SK-N-SH treated with all-trans-retinoic acid at 6 μM for 48 hours (cell line): Measurements from ENCODE around the gene CCDC171.
A peak's percentile ranks its signal among the peaks of the same experiment; 100 is the strongest.
"Not testable (repeated sequence)": the region's sequence is repeated elsewhere in the genome, so short reads cannot be mapped to it uniquely, and the experiment has no call there.

ENCODE experiments used
- ATAC-seq: fragments of 200-7000 bp; cut with Tn5 transposase; 3 replicates; pipeline ENCODE4 v1.9.1; 2020; ENCODE audit warnings: mild to moderate bottlenecking, moderate library complexity
- ARNTL ChIP-seq: fragments of 450-650 bp; formaldehyde crosslinking; IDR thresholded peaks from 2 replicates; pipeline ENCODE4 v1.5.0; 2020; ENCODE audit warnings: low read depth, mild to moderate bottlenecking, moderate library complexity, borderline replicate concordance
- BACH2 ChIP-seq: fragments of 250-450 bp; sonication (Bioruptor Pico); IDR thresholded peaks from 2 replicates; pipeline ENCODE4 v1.9.0; 2021; ENCODE audit warnings: mild to moderate bottlenecking, borderline replicate concordance
- CREB5 ChIP-seq: fragments of 250-450 bp; sonication (Bioruptor Pico); IDR thresholded peaks from 2 replicates; pipeline ENCODE4 v1.5.1; 2020; ENCODE audit warnings: low read depth, mild to moderate bottlenecking, moderate library complexity
- CSDC2 ChIP-seq: fragments of 250-450 bp; sonication (Bioruptor Pico); IDR thresholded peaks from 2 replicates; pipeline ENCODE4 v1.5.0; 2020; ENCODE audit warnings: mild to moderate bottlenecking, moderate library complexity
- CSRNP3 ChIP-seq: fragments of 250-450 bp; sonication (Bioruptor Pico); IDR thresholded peaks from 2 replicates; pipeline ENCODE4 v1.5.1; 2021; ENCODE audit warnings: mild to moderate bottlenecking, moderate library complexity
- ESRRG ChIP-seq: fragments of 250-450 bp; sonication (Bioruptor Pico); IDR thresholded peaks from 2 replicates; pipeline ENCODE4 v1.6.1; 2021; ENCODE audit warnings: mild to moderate bottlenecking
- ISL1 ChIP-seq: fragments of 250-450 bp; sonication (Bioruptor Pico); IDR thresholded peaks from 2 replicates; pipeline ENCODE4 v2.1.2; 2022; ENCODE audit warnings: mild to moderate bottlenecking, moderate library complexity
- OSR1 ChIP-seq: fragments of 250-450 bp; sonication (Bioruptor Pico); IDR thresholded peaks from 2 replicates; pipeline ENCODE4 v1.8.0; 2022; ENCODE audit warnings: moderate library complexity, mild to moderate bottlenecking, inconsistent platforms
- PATZ1 ChIP-seq: fragments of 250-450 bp; sonication (Bioruptor Pico); IDR thresholded peaks from 2 replicates; pipeline ENCODE4 v1.8.0; 2020; ENCODE audit warnings: mild to moderate bottlenecking, moderate library complexity, borderline replicate concordance
- POU6F1 ChIP-seq: fragments of 250-450 bp; sonication (Bioruptor Pico); IDR thresholded peaks from 2 replicates; pipeline ENCODE4 v1.8.0; 2021; ENCODE audit warnings: low read depth, mild to moderate bottlenecking, moderate library complexity, borderline replicate concordance
- RARB ChIP-seq: fragments of 250-450 bp; sonication (Bioruptor Pico); IDR thresholded peaks from 2 replicates; pipeline ENCODE4 v1.8.0; 2021; ENCODE audit warnings: mild to moderate bottlenecking, moderate library complexity
- TCF4 ChIP-seq: fragments of 250-450 bp; sonication (Bioruptor Pico); IDR thresholded peaks from 2 replicates; pipeline ENCODE4 v1.8.0; 2021; ENCODE audit warnings: mild to moderate bottlenecking, moderate library complexity, borderline replicate concordance
- TOX ChIP-seq: fragments of 250-450 bp; sonication (Bioruptor Pico); IDR thresholded peaks from 2 replicates; pipeline ENCODE4 v1.8.0; 2021; ENCODE audit warnings: mild to moderate bottlenecking, moderate library complexity, borderline replicate concordance
- ZC3H10 ChIP-seq: fragments of 250-450 bp; sonication (Bioruptor Pico); IDR thresholded peaks from 2 replicates; pipeline ENCODE4 v1.5.1; 2021; ENCODE audit warnings: mild to moderate bottlenecking, moderate library complexity
- ZFP3 ChIP-seq: fragments of 250-450 bp; sonication (Bioruptor Pico); IDR thresholded peaks from 2 replicates; pipeline ENCODE4 v1.5.0; 2020; ENCODE audit warnings: mild to moderate bottlenecking, moderate library complexity
- ZFP30 ChIP-seq: fragments of 450-650 bp; formaldehyde crosslinking; IDR thresholded peaks from 2 replicates; pipeline ENCODE4 v1.5.0; 2022; ENCODE audit warnings: mild to moderate bottlenecking, moderate library complexity
- ZNF565 ChIP-seq: fragments of 450-650 bp; formaldehyde crosslinking; conservative IDR thresholded peaks from 2 replicates; pipeline ENCODE4 v1.5.0; 2020; ENCODE audit warnings: low read depth, mild to moderate bottlenecking, moderate library complexity
- ZNF70 ChIP-seq: fragments of 450-650 bp; formaldehyde crosslinking; IDR thresholded peaks from 2 replicates; pipeline ENCODE4 v1.5.0; 2020; ENCODE audit warnings: mild to moderate bottlenecking, moderate library complexity
- TF ChIP-seq, protein P1 (sequence below): fragments of 250-450 bp; sonication (Bioruptor Pico); IDR thresholded peaks from 2 replicates; pipeline ENCODE4 v1.5.0; 2020; ENCODE audit warnings: mild to moderate bottlenecking, moderate library complexity

Gene CCDC171

GRCh38 chr9:15592317-15592716, 39.5 kb downstream of the CCDC171 start:
- ATAC-seq: no peak
- TF ChIP-seq CREB5 (CRISPR knock-in tag) (no peak), CSDC2 (no peak), CSRNP3 (CRISPR knock-in tag) (no peak)
- TF ChIP-seq, protein P1, sequence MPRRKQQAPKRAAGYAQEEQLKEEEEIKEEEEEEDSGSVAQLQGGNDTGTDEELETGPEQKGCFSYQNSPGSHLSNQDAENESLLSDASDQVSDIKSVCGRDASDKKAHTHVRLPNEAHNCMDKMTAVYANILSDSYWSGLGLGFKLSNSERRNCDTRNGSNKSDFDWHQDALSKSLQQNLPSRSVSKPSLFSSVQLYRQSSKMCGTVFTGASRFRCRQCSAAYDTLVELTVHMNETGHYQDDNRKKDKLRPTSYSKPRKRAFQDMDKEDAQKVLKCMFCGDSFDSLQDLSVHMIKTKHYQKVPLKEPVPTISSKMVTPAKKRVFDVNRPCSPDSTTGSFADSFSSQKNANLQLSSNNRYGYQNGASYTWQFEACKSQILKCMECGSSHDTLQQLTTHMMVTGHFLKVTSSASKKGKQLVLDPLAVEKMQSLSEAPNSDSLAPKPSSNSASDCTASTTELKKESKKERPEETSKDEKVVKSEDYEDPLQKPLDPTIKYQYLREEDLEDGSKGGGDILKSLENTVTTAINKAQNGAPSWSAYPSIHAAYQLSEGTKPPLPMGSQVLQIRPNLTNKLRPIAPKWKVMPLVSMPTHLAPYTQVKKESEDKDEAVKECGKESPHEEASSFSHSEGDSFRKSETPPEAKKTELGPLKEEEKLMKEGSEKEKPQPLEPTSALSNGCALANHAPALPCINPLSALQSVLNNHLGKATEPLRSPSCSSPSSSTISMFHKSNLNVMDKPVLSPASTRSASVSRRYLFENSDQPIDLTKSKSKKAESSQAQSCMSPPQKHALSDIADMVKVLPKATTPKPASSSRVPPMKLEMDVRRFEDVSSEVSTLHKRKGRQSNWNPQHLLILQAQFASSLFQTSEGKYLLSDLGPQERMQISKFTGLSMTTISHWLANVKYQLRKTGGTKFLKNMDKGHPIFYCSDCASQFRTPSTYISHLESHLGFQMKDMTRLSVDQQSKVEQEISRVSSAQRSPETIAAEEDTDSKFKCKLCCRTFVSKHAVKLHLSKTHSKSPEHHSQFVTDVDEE (CRISPR knock-in tag): no peak

- ATAC-seq: not testable (repeated sequence)
Observed at GRCh38 chr9:15592940-15593339, 40.1 kb downstream of the CCDC171 start.

- ATAC-seq: not testable (repeated sequence)
Observed at GRCh38 chr9:15600666-15601330, 48.0 kb downstream of the CCDC171 start.

DNA sequence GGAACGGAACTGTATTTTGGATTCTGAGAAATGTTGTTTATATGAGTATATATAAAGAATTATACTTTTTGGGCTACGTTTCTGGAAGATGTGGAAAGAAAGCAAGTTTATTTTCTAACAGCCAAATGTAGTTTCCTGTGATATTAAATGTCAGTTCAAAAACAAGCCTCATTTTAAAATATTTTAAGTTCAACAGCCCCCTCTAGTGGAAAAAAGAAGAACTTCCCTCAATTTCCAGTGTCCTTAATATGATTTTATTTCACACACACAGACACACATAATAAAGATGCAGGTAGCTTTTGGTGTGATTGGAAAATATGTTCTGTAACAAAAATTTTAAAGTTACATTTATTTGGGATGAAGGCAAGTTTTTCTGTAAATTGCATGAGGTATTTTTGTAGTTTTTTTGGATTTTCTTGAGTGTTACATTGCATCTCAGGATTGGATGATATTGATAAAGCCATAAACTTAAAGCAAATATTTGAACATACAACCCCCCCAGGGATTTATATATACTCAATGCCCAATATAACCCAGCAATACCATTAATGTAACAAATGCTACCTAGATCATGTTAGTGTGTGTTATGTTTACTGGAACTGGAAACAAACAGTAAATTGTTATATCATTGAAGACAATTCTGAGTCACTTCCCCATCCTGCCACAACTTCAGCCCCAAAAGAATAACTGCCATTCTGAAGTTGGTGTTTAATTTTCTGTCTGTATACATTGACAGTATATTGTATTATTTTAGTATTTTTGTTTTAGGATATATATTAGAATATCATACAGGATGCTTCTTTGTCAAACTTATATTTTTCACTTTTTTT, 54.0 kb downstream of the CCDC171 start:
- ATAC-seq: peak; percentile 76
- TF ChIP-seq ZNF70 (CRISPR knock-in tag) (no peak), ZFP30 (CRISPR knock-in tag) (no peak), ZNF565 (CRISPR knock-in tag) (no peak), POU6F1 (no peak), CSDC2 (no peak), ESRRG (CRISPR knock-in tag) (no peak), PATZ1 (CRISPR knock-in tag) (no peak), RARB (CRISPR knock-in tag) (no peak), TOX (CRISPR knock-in tag) (no peak), ZFP3 (CRISPR knock-in tag) (no peak), ISL1 (no peak), BACH2 (CRISPR knock-in tag) (no peak), ARNTL (CRISPR knock-in tag) (no peak)
- TF ChIP-seq, all 23 proteins: peak for 0

GRCh38 chr9:15612962-15613361, 60.1 kb downstream of the CCDC171 start:
- no peak for ATAC-seq
- TF ChIP-seq CSRNP3 (CRISPR knock-in tag): no peak
- no peak for TF ChIP-seq ESRRG (CRISPR knock-in tag)
- no peak for TF ChIP-seq ARNTL (CRISPR knock-in tag)
- TF ChIP-seq RARB (CRISPR knock-in tag): no peak
- no peak for TF ChIP-seq ZC3H10 (CRISPR knock-in tag)
- TF ChIP-seq OSR1 (CRISPR knock-in tag): no peak
- no peak for TF ChIP-seq ZNF70 (CRISPR knock-in tag)
- no peak for TF ChIP-seq TCF4 (CRISPR knock-in tag)
- TF ChIP-seq, protein P1 (CRISPR knock-in tag): no peak
